Fibroblast of lung (primary cell): Measurements from ENCODE around the gene DEPDC5.

Experiments
- CTCF ChIP-seq, 2 donors: IDR thresholded peaks in 1 of 2; conservative IDR thresholded peaks in 1 of 2; 1 replicate in 1 of 2; 2 replicates in 1 of 2; pipeline ENCODE4 v1.5.1; 2011 to 2012; ENCODE audit warnings: low read length in 2 of 2, control low read depth in 1 of 2, inconsistent platforms in 1 of 2, low read depth in 1 of 2, mild to moderate bottlenecking in 1 of 2
- EZH2 ChIP-seq: IDR thresholded peaks from 2 replicates; pipeline ENCODE4 v1.5.1; 2012; ENCODE audit warnings: low read length, control low read depth, mild to moderate bottlenecking; ENCODE audit errors: missing control alignments

GRCh38 chr22:31937341-31937740, 183.5 kb downstream of the DEPDC5 start:
- no peak for TF ChIP-seq EZH2
- TF ChIP-seq CTCF (conservative IDR thresholded peaks at IDR 0.05 in 1 of 2, IDR thresholded peaks at IDR 0.05 in 1 of 2; ENCODE audit: low read depth in 1 of 2, low read length in 2 of 2) = no peak
